GM12801 (cell line): Measurements from ENCODE around the gene CHST11.

Experiments used
- CTCF ChIP-seq: IDR thresholded peaks from one replicate; pipeline ENCODE4 v1.5.1; 2011; ENCODE audit warnings: control low read depth; ENCODE audit not compliant: insufficient read length; ENCODE audit errors: extremely low read depth

Gene CHST11

GRCh38 chr12:104637604-104638003 lies 180.9 kb downstream of the CHST11 start:
- no peak for TF ChIP-seq CTCF

- TF ChIP-seq CTCF = no peak
These were observed 181.6 kb downstream of the CHST11 start for GRCh38 chr12:104638218-104638850.

GRCh38 chr12:104638851-104639240 lies 182.1 kb downstream of the CHST11 start:
- TF ChIP-seq CTCF = no peak

DNA sequence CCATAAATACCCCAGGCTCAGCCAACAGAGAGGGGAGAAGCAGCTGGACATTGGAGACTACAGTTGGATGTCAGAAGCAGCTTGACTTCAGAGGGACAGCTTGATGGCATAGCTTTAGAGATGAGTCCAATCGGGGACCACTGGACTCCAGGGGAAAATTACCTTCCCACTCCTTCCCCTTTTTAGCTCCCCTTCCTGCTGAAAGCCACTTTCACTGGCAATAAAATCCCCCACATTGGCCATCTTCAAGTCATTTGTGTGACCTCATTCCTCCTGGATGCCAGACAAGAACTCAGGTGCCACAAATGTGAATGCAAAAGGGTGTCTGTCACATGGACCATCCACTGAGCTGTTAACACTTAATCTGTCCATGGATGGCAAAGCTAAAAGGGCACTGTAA lies 184.2 kb downstream of the CHST11 start:
- no peak for TF ChIP-seq CTCF

GRCh38 chr12:104641862-104642261 lies 185.1 kb downstream of the CHST11 start:
- TF ChIP-seq CTCF = no peak

DNA sequence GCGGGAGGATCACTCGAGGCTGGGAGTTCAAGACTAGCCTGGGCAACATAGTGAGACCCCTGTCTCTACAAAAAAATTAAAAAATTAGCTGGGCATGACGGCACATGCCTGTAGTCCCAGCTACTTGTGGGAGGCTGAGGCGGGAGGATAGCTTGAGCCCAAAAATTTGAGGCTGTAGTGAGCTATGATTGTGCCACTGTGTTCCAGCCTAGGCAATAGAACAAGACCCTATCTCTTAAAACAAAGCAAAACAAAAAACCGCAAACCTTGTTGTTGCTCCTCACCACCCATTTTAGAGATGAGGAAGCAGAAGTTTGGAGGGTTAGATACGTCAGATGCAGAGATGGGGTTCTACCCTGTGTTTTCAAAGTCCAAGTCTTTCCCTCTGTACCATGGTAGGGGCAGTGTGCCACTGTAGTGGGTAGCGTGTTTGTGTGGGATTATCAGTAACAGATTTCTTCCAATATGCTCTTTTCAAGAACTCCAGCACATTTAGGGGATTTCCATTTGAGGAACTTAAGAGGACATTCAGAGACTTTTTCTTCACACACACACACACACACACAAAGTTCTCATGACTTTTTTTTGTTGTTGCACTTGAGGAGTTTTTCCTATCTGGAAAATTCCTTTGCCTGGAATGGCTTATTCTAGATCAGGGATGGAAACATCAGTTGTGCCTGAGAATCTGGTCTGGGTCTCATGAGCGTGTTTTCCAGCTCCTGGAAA lies 186.5 kb downstream of the CHST11 start:
- no peak for TF ChIP-seq CTCF

DNA sequence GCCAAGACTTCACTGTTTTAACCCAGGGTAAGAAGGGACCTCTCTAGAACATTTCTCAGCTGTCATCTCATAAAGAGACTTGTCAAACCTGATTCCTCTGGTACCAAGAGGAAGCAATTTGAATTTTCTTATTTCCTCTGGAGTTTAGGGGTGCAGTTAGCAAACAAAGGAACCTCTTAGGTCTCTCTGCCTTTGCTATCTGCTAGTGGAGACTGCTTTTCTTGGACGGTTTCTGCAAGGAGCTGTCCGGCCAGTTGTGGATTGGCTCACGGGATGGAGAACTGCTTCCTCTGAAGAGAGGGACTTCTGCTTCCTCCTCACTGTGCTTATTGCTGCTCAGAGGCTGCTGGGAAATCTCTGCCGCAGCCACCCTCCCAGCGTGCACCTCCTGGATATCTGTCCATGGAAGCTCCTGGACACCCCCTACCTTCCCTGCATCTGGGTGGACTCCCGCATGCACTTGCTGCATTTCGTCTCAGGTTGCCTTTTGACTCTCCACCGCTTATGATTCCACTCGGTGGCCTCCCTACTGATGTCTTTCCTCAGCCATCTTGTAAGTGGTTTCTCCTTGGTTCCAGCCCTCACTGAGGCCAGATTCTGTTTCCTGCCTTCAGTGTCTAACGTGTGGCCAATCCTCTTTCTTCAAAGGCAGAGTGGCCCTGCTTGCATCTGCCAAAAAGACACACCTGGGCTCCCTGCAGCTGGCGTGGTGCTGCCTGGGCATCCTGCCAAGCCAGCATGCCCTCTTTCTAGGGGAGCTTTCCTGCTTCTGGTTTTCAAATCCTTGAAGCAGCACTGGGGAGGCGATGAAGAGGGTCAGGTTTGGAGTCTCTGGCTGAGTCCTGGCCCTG lies 187.3 kb downstream of the CHST11 start:
- TF ChIP-seq CTCF = no peak
